H9 (cell line): ENCODE data around the gene SEMA4A. TPM values are rescaled to one million over a fixed set of nuclear protein-coding genes. Genes with fewer than 3 reads are reported as not detected.
A peak's percentile ranks its signal among the peaks of the same experiment; 100 is the strongest.

Experiments used
- DNase-seq: peaks from one replicate; pipeline ENCODE4 v3.0.0-alpha.2; 2017
- H2AFZ ChIP-seq: one replicate; pipeline ENCODE4 v1.6.1; 2013; ENCODE audit warnings: mild to moderate bottlenecking, low read length, control low read depth, moderate library complexity
- H2AK5ac ChIP-seq: 2 replicates; pipeline ENCODE4 v1.6.1; 2013; ENCODE audit warnings: low read length, control low read depth, mixed read lengths; ENCODE audit not compliant: insufficient read length
- H2BK120ac ChIP-seq: one replicate; pipeline ENCODE4 v1.6.1; 2013; ENCODE audit warnings: low read depth, mild to moderate bottlenecking, low read length, control low read depth, inconsistent platforms; ENCODE audit not compliant: poor library complexity, severe bottlenecking
- H2BK12ac ChIP-seq: 2 replicates; pipeline ENCODE4 v1.6.1; 2013; ENCODE audit warnings: low read length, control low read depth, mixed read lengths, low read depth; ENCODE audit not compliant: insufficient read length
- H2BK15ac ChIP-seq: 2 replicates; pipeline ENCODE4 v1.6.1; 2013; ENCODE audit warnings: low read depth, low read length, control low read depth
- H2BK20ac ChIP-seq: one replicate; pipeline ENCODE4 v1.6.1; 2013; ENCODE audit warnings: low read depth, mild to moderate bottlenecking, low read length, control low read depth, inconsistent platforms; ENCODE audit not compliant: poor library complexity, severe bottlenecking
- H2BK5ac ChIP-seq: 2 replicates; pipeline ENCODE4 v1.6.1; 2013; ENCODE audit warnings: low read length, control low read depth, mixed read lengths; ENCODE audit not compliant: insufficient read length
- H3K14ac ChIP-seq: 2 replicates; pipeline ENCODE4 v1.6.1; 2013; ENCODE audit warnings: low read length, control low read depth; ENCODE audit not compliant: insufficient read depth
- H3K18ac ChIP-seq: 2 replicates; pipeline ENCODE4 v1.6.1; 2013; ENCODE audit warnings: low read depth, mild to moderate bottlenecking, mixed read lengths, low read length, control low read depth; ENCODE audit not compliant: insufficient read length
- H3K23ac ChIP-seq: 2 replicates; pipeline ENCODE4 v1.6.1; 2013; ENCODE audit warnings: low read length, control low read depth, mixed read lengths, low read depth; ENCODE audit not compliant: insufficient read length
- H3K23me2 ChIP-seq: 2 replicates; pipeline ENCODE4 v1.6.1; 2013; ENCODE audit warnings: low read depth, mild to moderate bottlenecking, mixed read lengths, low read length, control low read depth; ENCODE audit not compliant: insufficient read length, poor library complexity, severe bottlenecking
- H3K27ac ChIP-seq: 2 replicates; pipeline ENCODE4 v1.5.1; 2013; ENCODE audit warnings: low read length, control low read depth, mixed read lengths, low read depth; ENCODE audit not compliant: insufficient read length
- H3K27me3 ChIP-seq: 2 replicates; pipeline ENCODE4 v1.6.1; 2013; ENCODE audit warnings: low read length, control low read depth, inconsistent platforms; ENCODE audit not compliant: insufficient read depth
- H3K4ac ChIP-seq: 2 replicates; pipeline ENCODE4 v1.6.1; 2013; ENCODE audit warnings: low read depth, mild to moderate bottlenecking, control low read depth, inconsistent platforms, low read length, moderate library complexity
- H3K4me1 ChIP-seq: 2 replicates; pipeline ENCODE4 v1.6.1; 2013; ENCODE audit warnings: low read length, control low read depth, inconsistent platforms; ENCODE audit not compliant: insufficient read depth
- H3K4me2 ChIP-seq: 2 replicates; pipeline ENCODE4 v1.6.1; 2013; ENCODE audit warnings: low read length, control low read depth, mixed read lengths; ENCODE audit not compliant: insufficient read length, insufficient read depth
- H3K56ac ChIP-seq: 2 replicates; pipeline ENCODE4 v1.6.1; 2013; ENCODE audit warnings: low read depth, mild to moderate bottlenecking, mixed read lengths, low read length, control low read depth; ENCODE audit not compliant: insufficient read length
- H3K79me1 ChIP-seq: 2 replicates; pipeline ENCODE4 v1.6.1; 2013; ENCODE audit warnings: low read depth, mild to moderate bottlenecking, moderate library complexity, low read length, control low read depth, inconsistent platforms; ENCODE audit not compliant: insufficient read depth, poor library complexity, severe bottlenecking
- H3K79me2 ChIP-seq: 2 replicates; pipeline ENCODE4 v1.6.1; 2013; ENCODE audit warnings: low read length, control low read depth, inconsistent platforms; ENCODE audit not compliant: insufficient read depth
- H3K9ac ChIP-seq: 2 replicates; pipeline ENCODE4 v1.6.1; 2013; ENCODE audit warnings: low read length, control low read depth, mixed read lengths; ENCODE audit not compliant: insufficient read length; ENCODE audit errors: extremely low read depth
- H3K9me3 ChIP-seq: one replicate; pipeline ENCODE4 v1.6.1; 2013; ENCODE audit warnings: low read depth, low read length, inconsistent platforms; ENCODE audit not compliant: control insufficient read depth
- H3T11ph ChIP-seq: one replicate; pipeline ENCODE4 v1.6.1; 2013; ENCODE audit warnings: mild to moderate bottlenecking, low read length, control low read depth, inconsistent platforms
- H4K20me1 ChIP-seq: one replicate; pipeline ENCODE4 v1.6.1; 2013; ENCODE audit not compliant: control insufficient read depth, insufficient read length, insufficient read depth
- H4K5ac ChIP-seq: 2 replicates; pipeline ENCODE4 v1.6.1; 2013; ENCODE audit warnings: low read depth, mild to moderate bottlenecking, mixed read lengths, low read length, control low read depth; ENCODE audit not compliant: insufficient read length
- H4K8ac ChIP-seq: replicated peaks from 2 replicates; pipeline ENCODE4 v1.6.1; 2013; ENCODE audit warnings: low read length, control low read depth, mixed read lengths, low read depth; ENCODE audit not compliant: insufficient read length
- H4K91ac ChIP-seq: 2 replicates; pipeline ENCODE4 v1.6.1; 2013; ENCODE audit warnings: low read depth, mild to moderate bottlenecking, moderate library complexity, mixed read lengths, low read length, control low read depth; ENCODE audit not compliant: insufficient read length
- H3K27ac Mint-ChIP-seq, 3 experiments: 2 replicates in 2 of 3; 3 replicates in 1 of 3; pipeline ENCODE4 v1.8.0; 2020 to 2021; ENCODE audit warnings: mixed read lengths in 3 of 3, mild to moderate bottlenecking in 1 of 3, moderate library complexity in 1 of 3
- H3K27me3 Mint-ChIP-seq: 2 replicates; pipeline ENCODE4 v1.8.0; 2021; ENCODE audit warnings: low read depth, mild to moderate bottlenecking, moderate library complexity, mixed read lengths
- H3K36me3 Mint-ChIP-seq, 3 experiments: 2 replicates in 2 of 3; 3 replicates in 1 of 3; pipeline ENCODE4 v1.8.0; 2020 to 2021; ENCODE audit warnings: low read depth in 3 of 3, mixed read lengths in 3 of 3; ENCODE audit not compliant: insufficient read depth in 1 of 3
- H3K4me1 Mint-ChIP-seq, 2 experiments: 2 replicates each; pipeline ENCODE4 v1.8.0; 2020; ENCODE audit warnings: mixed read lengths in 2 of 2
- H3K4me3 Mint-ChIP-seq, 2 experiments: 2 replicates in 1 of 2; 3 replicates in 1 of 2; pipeline ENCODE4 v1.8.0; 2020 to 2021; ENCODE audit warnings: mild to moderate bottlenecking in 2 of 2, mixed read lengths in 2 of 2, moderate library complexity in 1 of 2
- H3K9me3 Mint-ChIP-seq, 2 experiments: 2 replicates in 1 of 2; 3 replicates in 1 of 2; pipeline ENCODE4 v1.8.0; 2020; ENCODE audit warnings: mild to moderate bottlenecking in 2 of 2, mixed read lengths in 2 of 2, moderate library complexity in 1 of 2
- CTCF ChIP-seq: fragments of 200-600 bp; sonication (generic); conservative IDR thresholded peaks from 3 replicates; pipeline ENCODE4 v1.8.0; 2021; ENCODE audit warnings: antibody characterized with exemption, mild to moderate bottlenecking
- whole genome bisulfite sequencing: extraction: QIAGEN DNeasy Blood & Tissue Kit; methylation state at CpG from one replicate; pipeline ENCODE4 v1.1.7; 2013; ENCODE audit warnings: missing lambda C conversion rate, low lambda C conversion rate, mixed read lengths; ENCODE audit not compliant: insufficient read length; ENCODE audit errors: extremely low coverage; 5-methylcytosine and 5-hydroxymethylcytosine counted together
- total RNA-seq: library from RNA; stranded (reverse); gene quantifications from 2 replicates; pipeline ENCODE4 v1.2.1, GENCODE V29; 2021

SEMA4A gene
- total RNA-seq, 1 experiment from 2014 or later, result 11.1 TPM

GRCh38 chr1:156144742-156145141 lies 8.6 kb upstream of the SEMA4A start:
- Histone ChIP-seq H3K23ac (no peak overlapping the region), H3K27me3 (no peaks in the 10 kb centered on the region), H2BK5ac (no peak overlapping the region), H3K9ac (no peak overlapping the region), H3K9me3 (no peaks in the 10 kb centered on the region), H4K20me1 (no peaks in the 10 kb centered on the region), H3K4ac (no peak overlapping the region), H3K27ac (no peak overlapping the region), H3K56ac (no peak overlapping the region), H3K14ac (no peak overlapping the region), H3K23me2 (no peaks in the 10 kb centered on the region), H3K79me1 (no peaks in the 10 kb centered on the region), H4K91ac (no peak overlapping the region), H3K79me2 (no peaks in the 10 kb centered on the region), H2BK20ac (no peak overlapping the region), H2AK5ac (no peak overlapping the region), H3K18ac (no peak overlapping the region), H4K8ac (no peak overlapping the region), H2BK120ac (no peak overlapping the region), H4K5ac (no peak overlapping the region), H2AFZ (no peak overlapping the region), H3K4me2 (no peak overlapping the region), H3K4me1 (peaks cover 13% of the 10 kb centered on the region; the same call in 1 of the 2 replicates), H3T11ph (no peak overlapping the region), H2BK15ac (no peak overlapping the region), H2BK12ac (no peak overlapping the region)
- WGBS, result no CpG with 5 or more reads among the region's 5 CpGs
- DNase-seq, result no peak
- TF ChIP-seq CTCF, result no peak
- peaks cover 48 to 49% of the 10 kb centered on the region in 2 experiments for H3K4me1 Mint-ChIP-seq
- H3K27me3 Mint-ChIP-seq, result no peaks in the 10 kb centered on the region; the same call in 1 of the 2 replicates
- H3K27ac Mint-ChIP-seq, result peak overlapping the region in 1 of 3 experiments; percentile 6; a peak in 1 of 7 replicates
- peaks cover 0 to under 1% (median 0%) of the 10 kb centered on the region in 3 experiments; a peak in 1 of 7 replicates for H3K36me3 Mint-ChIP-seq
- H3K9me3 Mint-ChIP-seq, result no peaks in the 10 kb centered on the region; a peak in 1 of 5 replicates
- no peak overlapping the region for H3K4me3 Mint-ChIP-seq
